HG02763 (cell line): ENCODE measurements around the gene SART1.
"Not testable (repeated sequence)": the region's sequence is repeated elsewhere in the genome, so short reads cannot be mapped to it uniquely, and the experiment has no call there.

Experiments
- ATAC-seq: cut with Tn5 transposase; IDR thresholded peaks from one replicate; pipeline ENCODE4 v1.9.1; 2021; ENCODE audit warnings: mild to moderate bottlenecking, moderate library complexity; ENCODE audit not compliant: unreplicated experiment

SART1 gene

GRCh38 chr11:65932558-65932919 is 29.0 kb upstream of the SART1 start:
- ATAC-seq: no peak

GRCh38 chr11:65934014-65934413 is 27.5 kb upstream of the SART1 start:
- ATAC-seq: no peak

- ATAC-seq: no peak
Observed at GRCh38 chr11:65937766-65938165, 23.8 kb upstream of the SART1 start.

- no peak for ATAC-seq
Observed at GRCh38 chr11:65941720-65942310, 19.7 kb upstream of the SART1 start.

GRCh38 chr11:65942531-65942930 is 19.0 kb upstream of the SART1 start:
- no peak for ATAC-seq

GRCh38 chr11:65944191-65944590 is 17.3 kb upstream of the SART1 start:
- no peak for ATAC-seq

- ATAC-seq: no peak
Observed at GRCh38 chr11:65944767-65945166, 16.8 kb upstream of the SART1 start.

- ATAC-seq: no peak
Observed at GRCh38 chr11:65945430-65945911, 16.1 kb upstream of the SART1 start, which contains the start of gene TSGA10IP. TSS of gene TSGA10IP (plus strand) at chr11:65945480. CDS start at chr11:65945676, 196 bp downstream.

- ATAC-seq: no peak
Observed at GRCh38 chr11:65945941-65946558, 15.5 kb upstream of the SART1 start.

GRCh38 chr11:65946655-65947054 is 14.9 kb upstream of the SART1 start:
- ATAC-seq: no peak

GRCh38 chr11:65947133-65947532 is 14.4 kb upstream of the SART1 start:
- no peak for ATAC-seq

GRCh38 chr11:65947603-65948125 is 13.9 kb upstream of the SART1 start:
- no peak for ATAC-seq

GRCh38 chr11:65950711-65951110 is 10.8 kb upstream of the SART1 start:
- not testable (repeated sequence) for ATAC-seq

GRCh38 chr11:65951641-65952040 is 9.9 kb upstream of the SART1 start:
- ATAC-seq: not testable (repeated sequence)

GRCh38 chr11:65952052-65952521 is 9.4 kb upstream of the SART1 start:
- no peak for ATAC-seq

- ATAC-seq: no peak
Observed at GRCh38 chr11:65953471-65953870, 8.1 kb upstream of the SART1 start.

- no peak for ATAC-seq
Observed at GRCh38 chr11:65954771-65955170, 6.8 kb upstream of the SART1 start.

- no peak for ATAC-seq
Observed at GRCh38 chr11:65958291-65958690, 3.2 kb upstream of the SART1 start.

- ATAC-seq: no peak
Observed at GRCh38 chr11:65958774-65959420, 2.6 kb upstream of the SART1 start.

GRCh38 chr11:65960824-65961266 is 689 bp upstream of the SART1 start:
- no peak for ATAC-seq

- no peak for ATAC-seq
Observed at GRCh38 chr11:65962141-65962564, 619 bp downstream of the SART1 start.

GRCh38 chr11:65964906-65965305 is 3.4 kb downstream of the SART1 start:
- ATAC-seq: no peak
